ENCODE measurements around the gene EPHB1.

DNA sequence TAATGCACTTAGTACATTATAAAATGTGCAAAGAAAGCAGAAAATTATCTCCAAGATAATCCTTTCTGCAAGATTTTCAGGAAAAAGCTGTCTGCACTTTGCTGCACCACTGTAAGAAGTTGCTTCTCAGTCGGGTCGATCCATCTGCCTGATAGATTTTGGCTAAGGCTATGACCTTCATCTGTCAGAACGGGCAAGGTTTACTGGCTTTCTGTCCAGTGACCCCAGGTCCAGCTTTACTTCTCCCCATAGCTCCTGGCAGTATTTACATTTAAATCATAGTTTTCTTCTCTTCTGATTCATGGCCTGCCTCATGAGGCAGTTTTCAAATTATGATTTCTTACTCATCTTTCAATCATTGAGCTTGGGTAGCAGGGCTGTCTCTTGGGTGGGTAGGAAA, 422.7 kb downstream of the EPHB1 start:
- no peak for TF ChIP-seq POLR2A (IDR thresholded peaks at IDR 0.05)
- TF ChIP-seq, protein P1, sequence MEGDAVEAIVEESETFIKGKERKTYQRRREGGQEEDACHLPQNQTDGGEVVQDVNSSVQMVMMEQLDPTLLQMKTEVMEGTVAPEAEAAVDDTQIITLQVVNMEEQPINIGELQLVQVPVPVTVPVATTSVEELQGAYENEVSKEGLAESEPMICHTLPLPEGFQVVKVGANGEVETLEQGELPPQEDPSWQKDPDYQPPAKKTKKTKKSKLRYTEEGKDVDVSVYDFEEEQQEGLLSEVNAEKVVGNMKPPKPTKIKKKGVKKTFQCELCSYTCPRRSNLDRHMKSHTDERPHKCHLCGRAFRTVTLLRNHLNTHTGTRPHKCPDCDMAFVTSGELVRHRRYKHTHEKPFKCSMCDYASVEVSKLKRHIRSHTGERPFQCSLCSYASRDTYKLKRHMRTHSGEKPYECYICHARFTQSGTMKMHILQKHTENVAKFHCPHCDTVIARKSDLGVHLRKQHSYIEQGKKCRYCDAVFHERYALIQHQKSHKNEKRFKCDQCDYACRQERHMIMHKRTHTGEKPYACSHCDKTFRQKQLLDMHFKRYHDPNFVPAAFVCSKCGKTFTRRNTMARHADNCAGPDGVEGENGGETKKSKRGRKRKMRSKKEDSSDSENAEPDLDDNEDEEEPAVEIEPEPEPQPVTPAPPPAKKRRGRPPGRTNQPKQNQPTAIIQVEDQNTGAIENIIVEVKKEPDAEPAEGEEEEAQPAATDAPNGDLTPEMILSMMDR (IDR thresholded peaks at IDR 0.05), result no peak

All from esophagus squamous epithelium (tissue), 4 donors.